SK-N-SH (cell line): ENCODE data around the gene DTNA. TPM values are rescaled to one million over a fixed set of nuclear protein-coding genes. Genes with fewer than 3 reads are reported as not detected.

Source experiments
- CTCF ChIA-PET: fragments of 300-600, 350-600 bp; formaldehyde crosslinking; extraction: SDS; loops from one replicate; lab custom pipeline; 2021; lab: Yijun Ruan, JAX
- POLR2A ChIA-PET: fragments of 350-600 bp; sonication (Branson Sonifier 250); formaldehyde crosslinking; extraction: SDS; loops from one replicate; lab custom pipeline; 2020; ENCODE audit warnings: antibody characterized with exemption, inconsistent platforms; lab: Yijun Ruan, JAX
- DNase-seq: peaks from one replicate; pipeline ENCODE4 v3.0.0; 2012
- H2AFZ ChIP-seq: fragments of 200-600 bp; sonication (generic); 2 replicates; pipeline ENCODE4 v1.8.1; 2016; ENCODE audit warnings: antibody characterized with exemption, mild to moderate bottlenecking, low read depth
- H3F3A ChIP-seq: fragments of 200-600 bp; sonication (generic); replicated peaks from 2 replicates; pipeline ENCODE3; 2016; ENCODE audit warnings: antibody characterized with exemption, mild to moderate bottlenecking; ENCODE audit not compliant: insufficient read depth
- H3K27ac ChIP-seq, 2 experiments: fragments of 200-500 bp in 1 of 2; fragments of 200-600 bp in 1 of 2; sonication (Bioruptor generic) in 1 of 2; sonication (generic), shearing (Covaris generic) in 1 of 2; 2 replicates each; pipeline versions ENCODE4 v1.5.1 to v1.6.1; 2014 to 2016; ENCODE audit warnings: low read depth in 2 of 2, inconsistent platforms in 1 of 2, low read length in 1 of 2, mild to moderate bottlenecking in 1 of 2, mixed read lengths in 1 of 2
- H3K27me3 ChIP-seq: fragments of 200-600 bp; sonication (generic), shearing (Covaris generic); 2 replicates; pipeline ENCODE4 v1.6.1; 2016; ENCODE audit warnings: mixed run types; ENCODE audit not compliant: insufficient read depth
- H3K36me3 ChIP-seq, 2 experiments: fragments of 200-500 bp in 1 of 2; fragments of 200-600 bp in 1 of 2; sonication (Bioruptor generic) in 1 of 2; sonication (generic) in 1 of 2; replicated peaks in 1 of 2; 2 replicates each; pipeline versions ENCODE3 to v1.5.1; 2014 to 2016; ENCODE audit warnings: low read length in 1 of 2, mild to moderate bottlenecking in 1 of 2; ENCODE audit not compliant: insufficient read depth in 2 of 2, control insufficient read depth in 1 of 2
- H3K4me1 ChIP-seq, 2 experiments: fragments of 200-500 bp in 1 of 2; fragments of 200-600 bp in 1 of 2; sonication (Bioruptor generic) in 1 of 2; sonication (generic), shearing (Covaris generic) in 1 of 2; 2 replicates each; pipeline versions ENCODE4 v1.5.1 to v1.6.1; 2014 to 2016; ENCODE audit warnings: low read depth in 1 of 2, low read length in 1 of 2, mixed run types in 1 of 2; ENCODE audit not compliant: insufficient read depth in 2 of 2, control insufficient read depth in 1 of 2
- H3K4me2 ChIP-seq: fragments of 200-600 bp; sonication (generic), shearing (Covaris generic); 2 replicates; pipeline ENCODE4 v1.6.1; 2017; ENCODE audit warnings: mixed run types
- H3K4me3 ChIP-seq, 2 experiments: fragments of 200-500 bp in 1 of 2; fragments of 200-600 bp in 1 of 2; sonication (Bioruptor generic) in 1 of 2; sonication (generic), shearing (Covaris generic) in 1 of 2; 2 replicates each; pipeline versions ENCODE4 v1.5.1 to v1.8.1; 2014 to 2016; ENCODE audit warnings: low read depth in 2 of 2, inconsistent platforms in 1 of 2, low read length in 1 of 2, mild to moderate bottlenecking in 1 of 2, mixed read lengths in 1 of 2, moderate library complexity in 1 of 2
- H3K79me2 ChIP-seq: fragments of 200-600 bp; sonication (generic); 2 replicates; pipeline ENCODE4 v1.8.1; 2017; ENCODE audit warnings: mild to moderate bottlenecking; ENCODE audit not compliant: insufficient read depth
- H3K9ac ChIP-seq: fragments of 200-600 bp; sonication (generic); 2 replicates; pipeline ENCODE4 v1.6.1; 2017; ENCODE audit warnings: mixed run types
- H3K9me2 ChIP-seq: fragments of 200-600 bp; sonication (generic); 2 replicates; pipeline ENCODE4 v1.6.1; 2017; ENCODE audit warnings: mixed run types
- H3K9me3 ChIP-seq: fragments of 200-600 bp; sonication (generic); 2 replicates; pipeline ENCODE4 v1.6.1; 2017; ENCODE audit warnings: mixed run types, mild to moderate bottlenecking, moderate library complexity
- H4K20me1 ChIP-seq: fragments of 200-600 bp; sonication (generic); 2 replicates; pipeline ENCODE4 v1.6.1; 2017; ENCODE audit warnings: mild to moderate bottlenecking, mixed run types; ENCODE audit not compliant: insufficient read depth
- CHD2 ChIP-seq: fragments of 150-350 bp; IDR thresholded peaks from 2 replicates; pipeline ENCODE4 v1.6.1; 2018; ENCODE audit warnings: low read length; ENCODE audit not compliant: partially characterized antibody
- EP300 ChIP-seq, 2 experiments: IDR thresholded peaks; 2 replicates each; pipeline versions ENCODE4 v1.4.0 to v1.6.1; 2012; ENCODE audit warnings: borderline replicate concordance in 1 of 2, low read depth in 1 of 2, low read length in 1 of 2
- EZH2phosphoT487 ChIP-seq: fragments of 200-600 bp; sonication (generic); IDR thresholded peaks from 2 replicates; pipeline ENCODE4 v1.6.1; 2017; ENCODE audit warnings: low read depth, mixed run types, mild to moderate bottlenecking, antibody characterized with exemption, moderate library complexity, borderline replicate concordance
- FOXM1 ChIP-seq: IDR thresholded peaks from 2 replicates; pipeline ENCODE4 v1.4.0; 2012; ENCODE audit warnings: low read depth, mild to moderate bottlenecking
- JUND ChIP-seq: IDR thresholded peaks from 2 replicates; pipeline ENCODE4 v1.4.0; 2012
- MXI1 ChIP-seq: IDR thresholded peaks from 2 replicates; pipeline ENCODE4 v1.6.1; 2012; ENCODE audit warnings: mild to moderate bottlenecking, low read depth, low read length, improper control_type of control experiment
- PBX3 ChIP-seq: IDR thresholded peaks from 2 replicates; pipeline ENCODE4; 2012
- TEAD4 ChIP-seq: IDR thresholded peaks from 2 replicates; pipeline ENCODE4 v1.4.0; 2012; ENCODE audit warnings: mild to moderate bottlenecking, borderline replicate concordance; ENCODE audit not compliant: insufficient read depth
- WGBS: methylation state at CpG from one replicate; pipeline ENCODE4 v1.1.6; 2017; ENCODE audit warnings: low lambda C conversion rate; 5-methylcytosine and 5-hydroxymethylcytosine counted together
- polyA plus RNA-seq, 3 experiments: library from polyadenylated mRNA; depleted of rRNA; stranded (reverse); fragments of >200 nt; gene quantifications; 2 replicates each; pipeline ENCODE4 v1.2.3, GENCODE V29; 2012
- TF ChIP-seq, protein P1 (sequence below): IDR thresholded peaks from 2 replicates; pipeline ENCODE4 v1.4.0; 2012; ENCODE audit warnings: low read depth, borderline replicate concordance
- TF ChIP-seq, protein P2 (sequence below): IDR thresholded peaks from 2 replicates; pipeline ENCODE4 v1.4.0; 2012; ENCODE audit warnings: low read depth
- TF ChIP-seq, protein P3 (sequence below): IDR thresholded peaks from 2 replicates; pipeline ENCODE4 v1.6.1; 2012; ENCODE audit warnings: mild to moderate bottlenecking, low read depth, low read length, moderate library complexity

Gene DTNA
- polyA plus RNA-seq, 1 of the 3 experiments (the other 2 are of a cell fraction): 7.9 TPM

DNA sequence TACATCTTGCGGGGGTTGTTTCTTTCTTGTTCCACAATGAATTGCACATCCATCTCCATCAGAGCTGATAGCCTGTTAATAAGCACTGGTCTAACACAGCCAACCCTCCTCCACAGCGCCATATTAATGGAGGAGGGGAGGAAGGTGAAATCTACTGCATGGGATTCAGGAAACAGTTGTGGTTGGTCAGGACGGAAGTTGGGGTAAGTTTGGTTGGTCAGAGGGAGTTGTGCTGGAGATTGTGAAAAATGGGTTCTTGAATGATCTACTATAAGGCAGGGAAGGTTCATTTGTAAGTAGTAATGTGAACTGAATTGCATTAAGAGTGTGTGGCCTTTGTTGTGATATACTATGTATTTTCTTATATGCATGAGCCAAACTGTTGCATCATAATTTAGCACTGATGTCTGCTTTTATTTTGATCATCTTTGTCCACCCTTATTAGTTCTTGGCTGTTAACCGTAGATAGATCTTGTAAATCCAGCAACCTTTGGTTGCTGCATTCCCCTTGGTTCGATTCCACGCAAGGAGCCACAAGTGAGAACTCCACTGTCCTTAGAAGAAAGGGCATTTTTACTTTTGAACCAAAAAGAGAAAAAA, 180.5 kb downstream of the DTNA start (continued):
- TF ChIP-seq, protein P1, sequence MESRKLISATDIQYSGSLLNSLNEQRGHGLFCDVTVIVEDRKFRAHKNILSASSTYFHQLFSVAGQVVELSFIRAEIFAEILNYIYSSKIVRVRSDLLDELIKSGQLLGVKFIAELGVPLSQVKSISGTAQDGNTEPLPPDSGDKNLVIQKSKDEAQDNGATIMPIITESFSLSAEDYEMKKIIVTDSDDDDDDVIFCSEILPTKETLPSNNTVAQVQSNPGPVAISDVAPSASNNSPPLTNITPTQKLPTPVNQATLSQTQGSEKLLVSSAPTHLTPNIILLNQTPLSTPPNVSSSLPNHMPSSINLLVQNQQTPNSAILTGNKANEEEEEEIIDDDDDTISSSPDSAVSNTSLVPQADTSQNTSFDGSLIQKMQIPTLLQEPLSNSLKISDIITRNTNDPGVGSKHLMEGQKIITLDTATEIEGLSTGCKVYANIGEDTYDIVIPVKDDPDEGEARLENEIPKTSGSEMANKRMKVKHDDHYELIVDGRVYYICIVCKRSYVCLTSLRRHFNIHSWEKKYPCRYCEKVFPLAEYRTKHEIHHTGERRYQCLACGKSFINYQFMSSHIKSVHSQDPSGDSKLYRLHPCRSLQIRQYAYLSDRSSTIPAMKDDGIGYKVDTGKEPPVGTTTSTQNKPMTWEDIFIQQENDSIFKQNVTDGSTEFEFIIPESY: no peak
- no peak for TF ChIP-seq TEAD4

DNA sequence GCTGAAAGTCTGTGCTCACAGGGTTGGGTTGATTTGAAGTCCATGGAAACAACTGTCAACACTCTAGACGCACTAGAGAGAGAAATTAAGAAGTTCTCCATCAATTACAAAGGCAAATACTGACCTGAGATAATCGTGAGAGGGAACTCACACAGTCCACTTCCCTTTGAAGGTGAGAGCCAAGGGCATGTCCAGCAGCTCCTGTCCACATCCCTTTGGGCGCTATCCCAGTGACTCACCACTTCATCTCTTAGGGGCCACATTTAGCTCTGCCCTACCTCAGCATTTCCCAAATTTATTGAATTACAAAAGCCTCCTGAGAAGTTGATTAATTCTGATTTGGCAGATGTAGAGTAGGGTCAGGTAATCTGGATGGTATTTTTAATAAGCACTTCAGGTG, 182.3 kb downstream of the DTNA start:
- H3K9me2 ChIP-seq: no peaks in the 10 kb centered on the region
- no peaks in the 10 kb centered on the region for H3K36me3 ChIP-seq
- H3K4me1 ChIP-seq: no peaks in the 10 kb centered on the region
- no peak overlapping the region for H3K4me2 ChIP-seq
- no peaks in the 10 kb centered on the region for H3K27me3 ChIP-seq
- H3K9me3 ChIP-seq: no peaks in the 10 kb centered on the region
- WGBS: 35% methylated on average over 3 of the region's 3 CpGs
- no peaks in the 10 kb centered on the region for H4K20me1 ChIP-seq
- no peak overlapping the region for H3K27ac ChIP-seq
- no peak for TF ChIP-seq EZH2phosphoT487
- TF ChIP-seq JUND: no peak
- no peak for TF ChIP-seq FOXM1
- TF ChIP-seq CHD2: no peak
- no peak for TF ChIP-seq PBX3
- TF ChIP-seq, protein P2, sequence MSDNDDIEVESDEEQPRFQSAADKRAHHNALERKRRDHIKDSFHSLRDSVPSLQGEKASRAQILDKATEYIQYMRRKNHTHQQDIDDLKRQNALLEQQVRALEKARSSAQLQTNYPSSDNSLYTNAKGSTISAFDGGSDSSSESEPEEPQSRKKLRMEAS: no peak
- TF ChIP-seq, protein P3, sequence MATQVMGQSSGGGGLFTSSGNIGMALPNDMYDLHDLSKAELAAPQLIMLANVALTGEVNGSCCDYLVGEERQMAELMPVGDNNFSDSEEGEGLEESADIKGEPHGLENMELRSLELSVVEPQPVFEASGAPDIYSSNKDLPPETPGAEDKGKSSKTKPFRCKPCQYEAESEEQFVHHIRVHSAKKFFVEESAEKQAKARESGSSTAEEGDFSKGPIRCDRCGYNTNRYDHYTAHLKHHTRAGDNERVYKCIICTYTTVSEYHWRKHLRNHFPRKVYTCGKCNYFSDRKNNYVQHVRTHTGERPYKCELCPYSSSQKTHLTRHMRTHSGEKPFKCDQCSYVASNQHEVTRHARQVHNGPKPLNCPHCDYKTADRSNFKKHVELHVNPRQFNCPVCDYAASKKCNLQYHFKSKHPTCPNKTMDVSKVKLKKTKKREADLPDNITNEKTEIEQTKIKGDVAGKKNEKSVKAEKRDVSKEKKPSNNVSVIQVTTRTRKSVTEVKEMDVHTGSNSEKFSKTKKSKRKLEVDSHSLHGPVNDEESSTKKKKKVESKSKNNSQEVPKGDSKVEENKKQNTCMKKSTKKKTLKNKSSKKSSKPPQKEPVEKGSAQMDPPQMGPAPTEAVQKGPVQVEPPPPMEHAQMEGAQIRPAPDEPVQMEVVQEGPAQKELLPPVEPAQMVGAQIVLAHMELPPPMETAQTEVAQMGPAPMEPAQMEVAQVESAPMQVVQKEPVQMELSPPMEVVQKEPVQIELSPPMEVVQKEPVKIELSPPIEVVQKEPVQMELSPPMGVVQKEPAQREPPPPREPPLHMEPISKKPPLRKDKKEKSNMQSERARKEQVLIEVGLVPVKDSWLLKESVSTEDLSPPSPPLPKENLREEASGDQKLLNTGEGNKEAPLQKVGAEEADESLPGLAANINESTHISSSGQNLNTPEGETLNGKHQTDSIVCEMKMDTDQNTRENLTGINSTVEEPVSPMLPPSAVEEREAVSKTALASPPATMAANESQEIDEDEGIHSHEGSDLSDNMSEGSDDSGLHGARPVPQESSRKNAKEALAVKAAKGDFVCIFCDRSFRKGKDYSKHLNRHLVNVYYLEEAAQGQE: no peak
- TF ChIP-seq EP300 (IDR thresholded peaks at IDR 0.05; ENCODE audit: borderline replicate concordance in 1 of 2, low read depth in 1 of 2, low read length in 1 of 2): no peak
- TF ChIP-seq MXI1: no peak
- no peaks in the 10 kb centered on the region for H3F3A ChIP-seq
- CTCF ChIA-PET: no interaction called here
- no peak overlapping the region for H3K9ac ChIP-seq
- no peak overlapping the region for H3K4me3 ChIP-seq
- POLR2A ChIA-PET: no interaction called here
- no peak overlapping the region for H2AFZ ChIP-seq
- no peaks in the 10 kb centered on the region for H3K79me2 ChIP-seq
- no peak for DNase-seq
